Inflammatory macrophage treated with lipopolysaccharide for 1 hour (primary cell): Measurements from ENCODE around the gene SLC16A4.
"Not testable (repeated sequence)": the region's sequence is repeated elsewhere in the genome, so short reads cannot be mapped to it uniquely, and the experiment has no call there.

ENCODE experiments used
- DNase-seq, 2 donors: peaks; one replicate each; pipeline ENCODE4 v3.0.0-alpha.2; 2020 to 2022

Gene SLC16A4

DNA sequence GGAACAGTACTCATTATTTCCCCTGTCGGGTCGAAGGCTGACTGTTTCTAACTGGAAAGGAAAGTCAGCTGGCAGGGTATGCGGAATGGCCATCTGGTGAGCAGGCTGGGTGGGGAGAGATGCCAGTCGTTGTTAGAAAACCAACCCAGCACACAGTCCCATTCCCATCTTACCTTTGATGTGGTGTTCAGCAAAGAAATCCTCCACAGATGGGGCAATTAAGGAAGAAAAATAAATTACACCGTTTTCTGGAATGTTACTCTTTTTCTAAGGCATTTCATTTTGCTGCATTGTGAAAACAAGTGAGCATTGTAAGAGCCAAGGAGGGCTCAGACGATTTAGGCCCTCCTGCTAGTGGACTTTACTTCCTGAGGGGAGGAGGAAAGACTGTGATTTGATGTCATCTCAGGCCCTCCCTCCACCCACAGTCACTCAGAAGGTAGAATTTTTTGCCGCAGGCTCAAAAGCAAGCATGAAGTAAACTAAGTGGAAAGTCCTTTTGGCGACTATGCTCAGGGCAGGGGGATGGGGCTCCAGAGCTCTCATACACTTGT lies at the start of gene SLC16A4:
Gene SLC16A4 (minus strand): TSS at position 335 of the 554 bp plus-strand sequence. CDS start 1,703 bp downstream, outside the sequence.
- DNase-seq, result no peak

DNA sequence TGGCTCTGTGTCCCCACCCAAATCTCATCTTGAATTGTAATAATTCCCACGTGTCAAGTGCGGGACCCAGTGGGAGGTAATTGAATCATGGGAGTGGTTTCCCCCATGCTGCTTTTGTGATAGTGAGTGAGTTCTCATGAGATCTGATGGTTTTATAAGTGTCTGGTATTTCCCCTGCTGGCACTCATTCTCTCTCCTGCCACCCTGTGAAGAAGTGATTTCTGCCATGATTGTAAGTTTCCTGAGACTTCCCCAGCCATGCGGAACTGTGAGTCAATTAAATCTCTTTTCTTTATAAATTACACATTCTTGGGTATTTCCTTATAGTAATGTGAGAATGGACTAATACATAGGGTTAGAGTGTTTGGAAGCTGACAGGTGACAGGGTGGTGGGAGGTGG lies 49.0 kb upstream of the SLC16A4 start:
- peak in 1 of 2 donors; percentile 47 for DNase-seq

DNA sequence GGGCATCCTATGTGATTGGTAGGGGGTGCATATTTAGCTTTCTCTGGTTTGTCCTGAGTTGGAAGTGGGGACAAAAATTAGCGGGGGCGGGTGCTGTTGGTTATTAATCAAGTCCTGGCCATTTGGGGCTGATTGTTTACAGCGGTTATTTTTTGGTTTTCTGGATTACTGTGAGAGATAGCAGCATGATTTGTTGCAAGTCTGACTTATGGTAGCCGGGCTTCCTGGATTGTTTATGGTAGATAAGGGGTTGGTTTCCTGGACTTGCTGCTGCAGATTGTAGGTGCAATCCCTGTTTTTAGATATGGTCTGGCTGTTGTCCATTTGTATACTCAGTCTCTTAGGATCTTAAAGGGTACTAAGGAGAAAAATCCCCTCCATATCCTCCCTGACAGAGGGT lies 48.1 kb upstream of the SLC16A4 start:
- DNase-seq, result no peak

DNA sequence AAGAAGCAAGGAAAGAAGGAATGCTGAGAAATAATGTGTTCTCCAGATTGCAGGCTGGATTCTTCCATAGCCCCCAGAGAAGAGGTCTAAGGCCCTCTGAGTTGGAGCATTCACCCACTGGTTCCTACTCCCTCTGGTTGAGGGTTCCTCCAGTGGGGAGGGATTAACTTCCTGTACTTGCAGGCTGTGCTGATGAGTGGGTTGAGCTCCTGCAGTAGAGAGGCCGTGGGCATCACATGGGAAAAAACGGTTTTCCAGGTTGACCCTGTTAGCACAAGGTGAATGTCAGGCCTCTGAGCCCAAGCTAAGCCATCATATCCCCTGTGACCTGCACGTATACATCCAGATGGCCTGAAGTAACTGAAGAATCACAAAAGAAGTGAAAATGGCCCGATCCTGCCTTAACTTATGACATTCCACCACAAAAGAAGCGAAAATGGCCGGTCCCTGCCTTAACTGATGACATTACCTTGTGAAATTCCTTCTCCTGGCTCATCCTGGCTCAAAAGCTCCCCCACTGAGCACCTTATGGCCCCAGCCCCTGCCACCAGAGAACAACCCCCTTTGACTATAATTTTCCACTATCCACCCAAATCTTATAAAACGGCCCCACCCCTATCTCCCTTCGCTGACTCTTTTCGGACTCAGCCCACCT lies 46.9 kb upstream of the SLC16A4 start:
- DNase-seq, result not testable (repeated sequence)

DNA sequence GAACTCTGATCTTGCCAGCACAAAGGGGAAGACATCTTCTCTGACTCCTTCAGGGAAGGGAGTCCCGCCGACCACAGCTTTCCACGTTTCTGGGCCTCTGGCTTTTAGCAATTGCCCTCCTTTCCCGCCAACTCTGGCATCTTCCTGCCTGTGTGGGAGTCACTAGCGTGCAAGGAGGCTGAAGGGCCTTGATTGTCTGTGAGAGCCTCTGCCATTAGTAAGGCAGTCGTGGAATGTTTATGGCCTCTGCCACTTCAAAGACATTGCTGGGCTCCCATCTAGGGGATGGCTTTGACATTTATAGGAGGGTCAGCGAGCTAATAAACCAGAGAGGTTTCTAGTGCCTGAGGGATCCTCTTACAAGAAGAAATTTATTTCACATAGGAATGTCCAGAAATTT lies 45.8 kb upstream of the SLC16A4 start:
- no peak for DNase-seq

DNA sequence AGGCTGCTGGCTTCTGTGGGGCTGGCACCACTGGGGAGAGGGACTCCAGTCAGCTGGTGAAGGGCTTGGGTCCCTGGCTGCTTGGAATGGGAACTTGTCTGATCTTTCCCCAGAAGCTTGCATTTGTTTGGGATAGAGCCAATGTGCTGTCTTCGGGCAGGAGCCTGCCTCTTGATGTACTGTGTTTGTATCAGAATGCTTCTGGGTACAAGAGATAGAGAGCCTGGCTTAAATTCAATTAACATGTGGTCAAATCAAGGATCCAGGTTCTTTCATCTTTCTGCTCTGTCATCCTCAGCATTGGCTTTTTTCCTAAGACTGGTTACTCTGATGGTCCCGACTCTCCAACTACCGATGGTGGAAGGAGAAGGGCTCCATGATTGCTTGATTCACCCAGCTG lies 44.1 kb upstream of the SLC16A4 start:
- no peak for DNase-seq

DNA sequence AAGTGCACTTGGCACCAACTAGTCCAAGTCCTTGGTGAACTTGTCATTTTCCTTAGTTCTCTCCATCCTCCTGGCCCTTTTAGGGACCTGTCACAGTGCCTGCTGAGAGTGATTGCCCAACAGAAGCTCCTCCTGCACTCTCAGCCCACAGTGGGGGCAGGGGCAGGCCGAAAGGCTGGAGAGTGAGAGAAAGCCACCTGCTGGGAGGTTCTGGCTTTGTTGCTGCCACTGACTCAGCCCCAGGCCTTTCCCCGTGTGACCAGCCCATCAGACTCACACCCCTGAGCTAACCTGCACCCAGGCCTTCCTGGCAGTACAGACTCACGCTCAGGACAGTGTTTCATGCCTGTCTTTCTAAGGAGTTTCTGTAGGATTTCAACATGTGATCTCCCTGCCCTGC lies 43.0 kb upstream of the SLC16A4 start:
- peak; percentile 39 to 73 for DNase-seq

DNA sequence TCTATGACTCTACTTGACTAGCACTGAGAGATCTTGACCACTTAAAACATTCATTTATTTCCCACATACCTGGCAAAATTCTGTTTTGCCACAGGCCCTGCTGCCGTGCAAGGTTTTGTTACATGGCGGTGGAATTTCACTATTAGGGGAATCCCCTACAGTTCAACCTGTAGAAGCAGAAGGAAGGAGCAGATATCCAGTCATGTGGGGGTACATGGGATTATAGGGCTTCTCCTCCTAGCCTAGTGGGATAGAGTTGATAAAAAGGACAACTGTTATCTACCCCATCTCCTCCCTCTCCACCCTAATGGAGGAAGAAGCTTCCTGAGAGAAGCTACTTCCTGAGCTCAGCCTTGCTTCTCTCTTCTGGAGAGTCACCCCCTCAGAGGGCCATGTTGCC lies 42.4 kb upstream of the SLC16A4 start:
- no peak for DNase-seq

DNA sequence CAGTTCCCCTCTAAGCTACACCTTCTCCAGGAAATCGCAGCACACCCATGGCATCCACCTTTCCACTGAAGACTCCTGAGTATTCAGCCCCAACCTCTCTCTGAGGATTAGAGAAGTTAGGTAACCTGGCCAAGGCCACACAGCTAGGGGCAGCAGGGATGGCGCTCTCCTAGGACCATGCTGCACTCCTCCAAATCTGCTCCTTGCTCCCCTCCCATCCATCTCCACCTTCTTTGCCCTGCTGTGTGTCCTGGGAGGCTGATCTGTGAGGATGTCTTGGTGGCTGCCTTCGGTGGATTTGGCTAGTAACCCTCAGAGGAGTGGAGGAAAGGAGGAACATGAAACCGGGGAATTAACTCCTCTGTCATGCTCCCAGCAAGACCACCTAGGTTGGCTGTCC lies 40.1 kb upstream of the SLC16A4 start:
- no peak for DNase-seq

DNA sequence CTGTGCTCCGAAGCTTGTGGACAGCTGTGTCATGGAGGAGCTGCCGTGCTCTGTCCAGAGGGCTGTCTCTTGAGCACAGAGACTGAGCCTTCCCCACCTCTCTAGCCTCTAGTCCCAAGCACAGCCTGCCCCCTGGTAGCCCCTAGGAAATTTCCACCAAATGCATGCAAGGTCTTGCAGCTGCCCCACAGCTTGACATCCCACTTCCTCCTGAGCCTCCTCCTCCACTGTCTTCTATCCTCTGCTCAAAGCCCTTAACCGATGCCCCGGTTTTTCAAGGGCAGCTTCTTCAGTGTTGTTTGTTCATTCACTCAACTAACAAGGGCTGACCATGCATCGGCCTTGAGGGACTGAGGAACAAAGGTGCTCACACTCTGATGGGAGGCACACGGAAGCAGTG lies 39.5 kb upstream of the SLC16A4 start:
- DNase-seq, result no peak

DNA sequence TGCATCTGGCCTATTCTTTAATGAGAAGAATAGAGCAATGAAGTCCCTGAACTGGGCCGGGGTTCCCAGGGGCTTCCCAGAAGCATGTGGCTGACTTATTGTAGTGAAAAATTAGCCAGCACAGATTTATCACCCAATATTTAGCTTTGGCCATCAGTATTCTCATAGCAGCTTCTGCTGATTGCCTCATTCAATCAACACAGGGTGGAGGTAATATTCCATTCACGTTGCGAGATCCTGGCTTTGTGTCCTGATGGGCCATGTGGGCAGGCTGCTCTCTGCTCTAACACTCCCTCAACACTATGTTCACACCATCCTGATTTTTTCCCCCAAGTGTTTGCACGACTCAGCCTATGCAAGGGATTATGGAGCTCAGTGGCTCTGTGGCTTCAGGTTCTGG lies 38.1 kb upstream of the SLC16A4 start:
- DNase-seq, result peak in 1 of 2 donors; percentile 41

DNA sequence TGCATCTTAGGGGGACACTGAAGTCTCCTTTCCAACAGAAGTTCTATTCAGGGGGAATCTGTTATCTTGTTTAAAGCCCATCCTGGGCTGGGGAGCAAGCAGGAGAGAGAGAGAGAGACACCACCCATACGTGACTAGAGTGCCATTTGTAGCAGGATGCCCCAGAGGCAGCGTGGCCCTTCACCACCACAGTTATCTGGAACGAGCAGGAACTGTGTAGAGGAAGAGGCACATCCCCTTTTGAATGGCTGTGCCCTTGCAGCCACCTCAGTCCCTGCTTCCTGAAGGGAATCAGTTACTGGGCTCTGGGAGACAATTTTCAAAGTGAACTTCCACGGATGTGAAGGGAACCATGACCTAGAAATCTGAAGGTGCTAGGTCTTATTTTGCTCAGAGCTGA lies 36.0 kb upstream of the SLC16A4 start:
- DNase-seq, result no peak

DNA sequence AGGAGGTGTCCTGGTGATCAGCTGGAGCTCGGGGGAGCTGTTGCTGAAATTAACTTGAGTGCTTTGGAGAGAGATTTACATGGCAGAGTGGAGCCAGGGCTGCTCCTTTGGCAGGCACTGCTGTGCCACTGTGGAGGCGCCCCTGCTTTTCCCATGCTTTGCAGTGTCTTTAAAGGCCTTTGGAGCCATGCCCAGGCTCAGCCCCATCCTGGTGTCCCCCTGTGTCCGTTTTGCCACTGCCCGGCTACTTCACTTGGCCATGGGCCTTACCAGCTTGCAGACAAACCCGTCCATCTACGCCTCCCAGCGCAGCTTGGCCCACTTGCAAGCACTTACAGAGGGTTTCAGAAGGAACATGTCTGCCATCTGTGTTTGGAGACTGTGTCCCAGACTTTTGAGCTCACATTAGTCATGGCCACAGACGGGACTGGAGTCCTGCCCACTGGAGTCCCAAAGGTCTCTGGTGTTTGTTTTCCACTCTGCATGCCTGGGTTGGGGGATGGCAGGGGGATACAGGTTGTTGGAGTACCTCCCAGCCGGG lies 34.9 kb upstream of the SLC16A4 start:
- no peak for DNase-seq

DNA sequence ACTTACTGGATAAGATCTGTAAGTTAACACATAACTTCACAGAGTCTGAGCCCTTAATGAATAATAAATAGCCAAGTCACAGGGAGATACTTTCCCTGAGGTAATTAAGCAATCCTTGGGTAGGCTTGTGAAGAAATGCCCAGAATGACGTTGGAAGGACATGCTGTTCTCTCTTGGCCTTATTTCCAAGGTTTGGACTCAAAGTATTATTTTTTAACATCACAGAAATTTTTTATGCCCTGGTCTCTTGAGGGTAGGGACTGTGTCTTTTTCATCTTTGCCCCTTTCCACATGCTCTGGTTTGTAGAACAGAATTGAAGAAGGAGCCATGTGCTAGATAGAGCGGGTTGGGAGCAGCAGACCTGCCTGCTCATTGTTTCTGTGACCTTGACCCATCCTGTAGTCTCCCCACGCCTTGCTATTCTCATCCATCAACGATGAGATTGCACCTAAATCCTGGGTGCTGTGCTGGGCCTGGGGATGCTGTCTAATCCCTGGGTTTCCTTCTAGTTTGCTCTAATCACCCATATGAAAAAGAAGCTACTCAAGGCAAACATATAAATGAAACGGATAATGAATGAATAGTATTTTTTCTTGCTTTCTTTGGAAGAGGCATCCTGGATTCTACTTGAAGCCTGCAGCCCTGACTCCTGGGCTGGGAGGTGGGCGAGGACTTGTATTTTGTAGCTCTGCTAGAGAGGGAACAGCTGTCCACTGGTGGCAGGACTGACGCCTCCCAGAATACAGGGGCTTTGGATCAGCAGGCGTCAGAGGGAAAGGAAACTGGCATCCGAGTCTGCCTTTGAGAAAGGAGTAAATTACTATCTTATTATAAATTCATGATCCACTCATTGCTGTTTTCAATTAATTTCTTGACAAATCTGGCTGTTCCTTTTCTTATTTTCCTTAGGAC lies 34.1 kb upstream of the SLC16A4 start:
- DNase-seq, result peak; percentile 70 to 71

DNA sequence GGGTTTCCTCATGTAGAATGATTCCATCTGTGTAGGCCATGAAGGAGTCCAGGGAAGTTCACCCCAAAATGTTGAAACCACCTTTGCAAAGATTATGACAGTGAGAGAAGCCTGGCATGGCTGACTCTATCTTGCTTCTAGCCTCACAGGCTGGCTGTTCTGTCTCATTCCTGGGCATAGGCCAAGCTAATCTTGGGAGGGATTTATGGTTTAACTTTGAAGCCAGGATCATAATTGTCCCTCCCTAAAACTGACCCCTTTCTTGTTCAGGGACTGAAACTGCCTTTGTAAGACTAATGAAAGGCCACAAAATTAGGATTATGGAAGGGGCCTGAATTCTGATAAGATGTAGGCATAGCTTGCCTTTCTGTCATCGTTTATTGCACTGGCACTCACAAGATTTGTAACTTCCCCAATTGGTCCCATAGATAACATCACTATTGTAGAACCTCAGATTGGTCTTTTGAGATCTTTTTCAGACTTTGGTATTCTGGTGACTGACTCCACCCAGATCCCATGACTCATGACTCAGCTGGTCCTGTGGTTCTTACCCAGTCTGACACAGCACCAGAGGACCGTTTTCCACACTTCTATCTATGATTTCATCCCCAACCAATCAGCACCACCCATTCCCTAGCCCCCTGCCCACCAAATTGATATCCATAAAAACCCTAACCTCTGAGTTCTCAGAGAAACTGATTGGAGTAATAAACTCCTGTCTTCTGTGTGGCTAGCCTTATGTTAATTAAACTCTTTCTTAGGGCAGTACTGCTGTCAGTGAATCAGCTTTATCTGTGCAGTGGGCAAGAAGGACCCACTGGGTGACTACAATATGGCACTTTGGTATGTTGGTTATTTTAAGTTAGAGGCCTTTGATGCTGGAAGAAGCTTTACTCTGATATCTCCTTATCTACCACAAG lies 30.3 kb upstream of the SLC16A4 start:
- peak; percentile 93 to 99 for DNase-seq

DNA sequence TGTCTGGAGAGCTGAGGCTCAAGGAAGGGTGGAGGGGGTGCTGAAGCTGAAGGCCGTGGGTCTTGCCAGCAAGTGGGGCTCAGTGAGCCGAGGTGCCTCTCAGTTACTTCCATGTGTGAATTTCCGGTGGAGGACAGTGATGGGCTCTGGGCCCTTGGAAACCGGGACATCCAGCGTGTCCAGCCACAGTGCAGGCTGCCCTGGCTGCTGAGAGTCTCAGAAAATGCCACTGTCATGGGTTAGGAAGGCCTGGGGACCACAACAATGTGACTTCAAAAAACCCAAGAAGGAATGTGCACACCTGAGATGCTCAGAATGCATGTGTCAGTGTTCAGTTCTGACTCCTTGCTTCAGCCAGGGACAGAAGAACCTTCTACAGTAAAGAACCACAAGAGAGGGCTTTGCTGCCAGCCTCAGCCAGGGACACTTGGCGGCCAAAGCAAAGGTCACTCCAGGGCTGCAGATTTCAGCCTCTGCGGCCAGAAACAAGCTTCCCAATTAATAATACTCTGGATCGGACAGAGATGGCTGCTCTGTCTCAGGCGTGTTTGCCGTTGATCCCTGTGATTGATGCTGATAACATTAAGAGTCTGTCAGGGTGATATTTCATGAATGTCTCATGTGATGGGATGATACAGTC lies 29.3 kb upstream of the SLC16A4 start:
- no peak for DNase-seq

DNA sequence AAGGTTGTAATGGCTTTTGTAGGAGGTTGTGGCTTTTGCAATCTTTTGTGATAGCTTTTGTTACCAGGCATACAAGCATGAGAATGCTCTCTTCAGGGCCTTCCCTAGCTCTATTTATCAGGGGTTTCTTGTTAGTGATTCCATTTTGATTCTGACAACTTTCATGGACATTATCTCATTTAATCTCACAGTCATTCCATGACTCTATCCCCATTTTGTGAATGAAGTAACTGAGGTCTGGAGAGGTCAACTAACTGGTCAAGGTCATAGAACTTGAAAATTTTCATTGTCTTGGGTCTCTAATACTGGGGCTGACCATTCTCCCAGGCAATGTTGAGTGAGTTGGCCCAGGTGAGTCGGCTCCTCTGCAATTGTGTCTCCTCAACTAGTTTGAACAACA lies 27.9 kb upstream of the SLC16A4 start:
- DNase-seq, result no peak

DNA sequence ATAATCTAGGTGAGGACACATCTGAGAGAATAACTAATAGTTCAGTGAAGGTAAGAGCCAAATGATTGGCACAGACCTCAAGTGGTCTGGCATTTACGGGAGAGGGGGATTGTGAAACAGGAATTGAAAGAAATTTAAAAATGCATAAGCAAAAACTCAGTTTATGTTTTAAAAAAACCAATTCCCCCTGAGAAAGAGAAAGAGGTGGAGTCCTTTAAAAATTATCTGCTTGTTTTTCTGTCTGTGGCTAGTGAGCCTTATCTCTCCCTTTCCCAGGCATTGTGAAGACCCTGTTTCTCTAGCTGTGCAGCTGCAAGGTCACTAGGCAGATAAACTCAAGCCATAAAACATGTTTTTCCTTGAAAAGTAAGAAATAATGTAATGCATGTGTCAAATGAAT lies 22.2 kb upstream of the SLC16A4 start:
- not testable (repeated sequence) for DNase-seq

DNA sequence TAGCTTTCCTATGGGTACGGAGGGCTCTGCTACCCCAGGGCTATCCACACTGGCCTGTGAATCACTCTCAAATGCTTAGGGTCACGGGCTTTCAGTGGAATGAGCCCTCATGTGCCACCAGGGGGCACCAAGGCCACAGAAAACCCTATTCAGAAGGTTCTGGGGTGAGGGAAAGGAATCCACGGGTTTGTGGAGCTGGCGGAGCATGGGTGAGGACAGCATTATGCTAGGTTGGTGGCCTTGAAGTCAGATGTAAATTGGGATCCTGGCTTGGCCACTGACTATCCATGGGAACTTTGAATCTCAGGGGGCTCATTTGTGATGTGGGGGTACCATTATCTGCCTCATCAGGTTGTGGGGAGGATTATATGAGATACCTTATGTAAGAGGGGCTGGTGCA lies 21.8 kb upstream of the SLC16A4 start:
- DNase-seq, result peak; percentile 79 to 93

DNA sequence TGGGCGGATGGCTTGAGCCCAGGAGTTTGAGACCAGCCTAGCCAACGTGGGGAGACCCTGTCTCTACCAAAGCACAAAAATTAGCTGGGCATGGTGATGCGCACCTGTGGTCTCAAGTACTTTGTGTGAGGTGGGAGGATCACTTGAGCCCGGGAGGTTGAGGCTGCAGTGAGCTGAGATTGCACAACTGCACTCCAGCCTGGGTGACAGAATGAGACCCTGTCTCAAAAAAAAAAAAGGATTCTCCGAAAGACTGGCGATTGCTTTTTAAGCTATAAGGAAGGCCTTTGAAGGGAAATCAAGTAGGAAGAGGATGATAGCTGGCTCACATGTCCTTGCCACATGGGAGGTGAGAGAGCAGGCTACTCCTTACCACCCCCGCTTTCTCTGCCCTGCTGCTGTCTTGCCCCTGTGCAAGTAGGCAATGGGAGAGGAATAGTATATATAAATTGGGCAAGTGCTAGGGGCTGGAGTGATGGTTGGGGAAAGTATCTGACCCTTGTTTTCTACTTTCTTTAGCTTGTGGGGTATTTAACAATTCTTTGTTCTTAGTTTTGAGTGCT lies 20.4 kb upstream of the SLC16A4 start:
- peak in 1 of 2 donors; percentile 48 for DNase-seq

DNA sequence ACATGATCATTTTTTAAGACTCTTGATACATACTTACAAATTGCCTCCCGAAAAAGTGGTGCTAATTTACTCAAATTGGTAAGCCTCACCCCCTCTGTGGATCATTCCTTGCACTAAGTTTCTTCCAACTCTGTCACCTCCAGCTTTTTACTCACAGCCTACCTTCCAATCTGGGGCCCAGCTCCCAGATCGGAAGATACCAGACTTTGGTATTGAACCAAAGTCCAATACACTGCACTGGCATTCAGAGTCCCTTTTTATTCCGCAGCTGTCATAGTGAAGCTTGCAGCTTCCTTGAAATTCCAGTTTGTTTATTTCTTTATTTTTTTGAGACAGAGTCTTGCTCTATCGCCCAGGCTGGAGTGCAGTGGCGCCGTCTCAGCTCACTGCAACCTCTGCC lies 18.5 kb upstream of the SLC16A4 start:
- no peak for DNase-seq

DNA sequence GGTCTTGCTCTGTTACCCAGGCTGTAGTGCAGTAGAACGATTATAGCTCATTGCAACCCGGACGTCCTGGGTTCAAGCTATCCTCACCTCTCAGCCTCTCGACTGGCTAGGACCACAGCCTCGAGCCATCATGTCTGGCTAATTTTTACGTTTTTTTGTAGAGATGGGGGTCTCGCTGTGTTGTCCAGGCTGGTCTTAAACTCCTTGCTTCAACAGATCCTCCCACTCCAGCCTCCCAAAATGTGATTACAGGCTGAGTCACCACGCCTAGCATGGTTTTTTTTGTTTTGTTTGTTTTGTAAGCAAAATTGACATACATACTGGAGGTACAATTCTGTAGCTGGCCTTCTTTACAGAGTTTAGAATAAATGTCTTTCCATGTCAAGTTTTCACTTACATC lies 17.7 kb upstream of the SLC16A4 start:
- no peak for DNase-seq
